GM10266 (cell line): ENCODE data around the gene TMEM81.

Experiments used
- DNase-seq: peaks from one replicate; pipeline ENCODE4 v3.0.0; 2012; ENCODE audit errors: extremely low spot score
- CTCF ChIP-seq: IDR thresholded peaks from 2 replicates; pipeline ENCODE4 v1.5.1; 2012; ENCODE audit warnings: mild to moderate bottlenecking, low read depth; ENCODE audit not compliant: control insufficient read depth, insufficient read depth; ENCODE audit errors: missing control alignments

The TMEM81 gene

GRCh38 chr1:205045146-205045545, 39.1 kb downstream of the TMEM81 start:
- no peak for TF ChIP-seq CTCF
- DNase-seq, result no peak

- no peak for TF ChIP-seq CTCF
- DNase-seq, result no peak
Measured at GRCh38 chr1:205044741-205045140, 39.5 kb downstream of the TMEM81 start.

- no peak for DNase-seq
- TF ChIP-seq CTCF, result no peak
Measured at GRCh38 chr1:205043866-205044265, 40.4 kb downstream of the TMEM81 start.

- DNase-seq, result no peak
- no peak for TF ChIP-seq CTCF
Measured at GRCh38 chr1:205042911-205043806, 41.1 kb downstream of the TMEM81 start, which contains the start of gene CNTN2. TSS of gene CNTN2 (plus strand) at chr1:205043212. CDS start at chr1:205053186, 9,974 bp downstream.

GRCh38 chr1:205041998-205042910, 42.0 kb downstream of the TMEM81 start:
- no peak for DNase-seq
- TF ChIP-seq CTCF, result no peak

GRCh38 chr1:205041001-205041715, 43.1 kb downstream of the TMEM81 start:
- TF ChIP-seq CTCF, result no peak
- DNase-seq, result no peak
